ENCODE results near the gene LRMDA. TPM values are rescaled to one million over a fixed set of nuclear protein-coding genes. Genes with fewer than 3 reads are reported as not detected.

Gene LRMDA
- total RNA-seq, 4 donors from 2014 or later, result 1.5 to 15.7 (median 4.6) TPM

GRCh38 chr10:75679536-75679935 is 248.1 kb downstream of the LRMDA start:
- Histone ChIP-seq H3K4me3 (no peak overlapping the region), H3K9me3 (no peaks in the 10 kb centered on the region), H3K27me3 (no peaks in the 10 kb centered on the region), H3K36me3 (no peaks in the 10 kb centered on the region), H3K27ac (no peak overlapping the region), H3K4me1 (peaks cover 0 to 9% of the 10 kb centered on the region in 2 donors)
- no peak for DNase-seq
- intact Hi-C loops (cut with DNase I; ENCODE audit: low total_unique reads), result no loop called here
- TF ChIP-seq CTCF (IDR thresholded peaks at IDR 0.05), result no peak

- Histone ChIP-seq H3K36me3 (no peaks in the 10 kb centered on the region), H3K9me3 (no peaks in the 10 kb centered on the region), H3K4me3 (no peak overlapping the region), H3K4me1 (peaks cover 0 to 9% of the 10 kb centered on the region in 2 donors), H3K27me3 (no peaks in the 10 kb centered on the region), H3K27ac (no peak overlapping the region)
- DNase-seq, result no peak
- TF ChIP-seq POLR2A (IDR thresholded peaks at IDR 0.05), result no peak
- no peak for TF ChIP-seq CTCF (IDR thresholded peaks at IDR 0.05)
- intact Hi-C loops (cut with DNase I; ENCODE audit: low total_unique reads), result no loop called here
Measured at GRCh38 chr10:75681334-75681733, 249.9 kb downstream of the LRMDA start.

- Histone ChIP-seq H3K4me3 (no peak overlapping the region), H3K27me3 (no peaks in the 10 kb centered on the region), H3K36me3 (no peaks in the 10 kb centered on the region), H3K27ac (peak overlapping the region; percentile 46 to 56), H3K9me3 (peaks cover 0 to 2% of the 10 kb centered on the region in 2 donors), H3K4me1 (no peaks in the 10 kb centered on the region)
- intact Hi-C loops (cut with DNase I; ENCODE audit: low total_unique reads), result no loop called here
- peak in 1 of 2 donors; percentile 39 for DNase-seq
- no peak for TF ChIP-seq CTCF (IDR thresholded peaks at IDR 0.05)
- no peak for TF ChIP-seq POLR2A (IDR thresholded peaks at IDR 0.05)
Measured at GRCh38 chr10:75682649-75683557, 251.5 kb downstream of the LRMDA start.

GRCh38 chr10:75685187-75685586 is 253.8 kb downstream of the LRMDA start:
- Histone ChIP-seq H3K27ac (no peak overlapping the region), H3K4me1 (no peaks in the 10 kb centered on the region), H3K27me3 (no peaks in the 10 kb centered on the region), H3K9me3 (peaks cover 0 to 6% of the 10 kb centered on the region in 2 donors), H3K4me3 (no peak overlapping the region), H3K36me3 (no peaks in the 10 kb centered on the region)
- no peak for DNase-seq
- intact Hi-C loops (cut with DNase I; ENCODE audit: low total_unique reads), result no loop called here
- no peak for TF ChIP-seq POLR2A (IDR thresholded peaks at IDR 0.05)
- TF ChIP-seq CTCF (IDR thresholded peaks at IDR 0.05), result no peak

GRCh38 chr10:75688506-75689300 is 257.3 kb downstream of the LRMDA start:
- no peak overlapping the region for H3K27ac ChIP-seq
- no peak for TF ChIP-seq CTCF (IDR thresholded peaks at IDR 0.05)
- no peak for TF ChIP-seq POLR2A (IDR thresholded peaks at IDR 0.05)
- H3K27me3 ChIP-seq, result no peaks in the 10 kb centered on the region
- peaks cover 0 to 6% of the 10 kb centered on the region in 2 donors for H3K9me3 ChIP-seq
- DNase-seq, result no peak
- intact Hi-C loops (cut with DNase I; ENCODE audit: low total_unique reads), result no loop called here
- H3K4me1 ChIP-seq, result no peaks in the 10 kb centered on the region
- no peaks in the 10 kb centered on the region for H3K36me3 ChIP-seq
- H3K4me3 ChIP-seq, result no peak overlapping the region
